GM12891 (cell line): ENCODE results near the gene GMDS.

ENCODE experiments used
- POLR2A ChIP-seq: IDR thresholded peaks from 2 replicates; pipeline ENCODE4 v1.6.1; 2011; ENCODE audit warnings: low read depth, low read length, control low read depth
- POLR2AphosphoS5 ChIP-seq: IDR thresholded peaks from 2 replicates; pipeline ENCODE4 v1.6.1; 2011; ENCODE audit warnings: low read depth, low read length, control low read depth
- TAF1 ChIP-seq: IDR thresholded peaks from 2 replicates; pipeline ENCODE4 v1.6.1; 2011; ENCODE audit warnings: low read depth, low read length, control low read depth

DNA sequence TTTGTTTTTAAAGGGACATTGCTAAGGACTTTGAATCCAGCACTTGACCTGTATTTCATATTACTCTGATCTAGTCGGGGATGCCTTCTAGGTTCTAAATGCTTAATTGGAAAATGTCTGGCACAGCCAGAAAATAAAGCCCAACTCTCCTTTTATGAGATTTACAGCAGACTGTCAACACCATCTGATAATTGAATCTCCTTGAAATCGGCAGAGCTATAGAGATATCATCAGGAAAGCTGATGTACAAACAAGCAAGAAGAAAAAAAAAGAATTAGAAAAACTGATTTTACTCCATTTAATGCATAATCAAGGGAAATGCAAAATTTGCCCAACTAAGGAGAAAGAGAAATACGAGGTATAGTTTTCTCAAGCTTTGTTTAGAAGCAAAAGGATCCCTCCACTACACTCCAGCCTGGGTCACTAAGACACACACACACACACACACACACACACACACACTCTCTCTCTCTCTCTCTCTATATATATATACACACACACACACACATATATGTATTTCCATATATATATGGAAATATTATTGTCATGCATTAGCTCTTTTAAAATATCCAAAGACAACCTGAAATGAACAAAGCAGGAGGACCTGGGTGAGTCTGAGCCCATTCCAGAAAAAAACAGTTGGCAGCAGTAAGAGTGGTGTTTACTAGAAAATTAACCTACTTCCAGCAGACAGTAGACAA, 645.2 kb downstream of the GMDS start:
- TF ChIP-seq POLR2AphosphoS5 (no peak), POLR2A (no peak), TAF1 (no peak)
